DND-41 (cell line): ENCODE results near the gene CCDC85C.

Source experiments
- ATAC-seq: fragments of 200-7000 bp; cut with Tn5 transposase; 3 replicates; pipeline ENCODE4 v1.9.1; 2021; ENCODE audit warnings: low read depth; ENCODE audit not compliant: insufficient read depth
- DNase-seq: peaks from one replicate; pipeline ENCODE4 v3.0.0-alpha.2; 2020
- H2AFZ ChIP-seq: 2 replicates; pipeline ENCODE4 v1.6.0; 2012; ENCODE audit warnings: low read depth, low read length
- H3K27ac ChIP-seq: 2 replicates; pipeline ENCODE4 v1.5.1; 2012; ENCODE audit warnings: low read length, inconsistent platforms
- H3K27me3 ChIP-seq: fragments of 200-600 bp; sonication (generic); 2 replicates; pipeline ENCODE4 v1.6.0; 2012; ENCODE audit warnings: low read length, mild to moderate bottlenecking, inconsistent platforms; ENCODE audit not compliant: insufficient read depth, poor library complexity
- H3K36me3 ChIP-seq: 2 replicates; pipeline ENCODE4 v1.5.1; 2012; ENCODE audit warnings: low read length, inconsistent platforms; ENCODE audit not compliant: insufficient read depth
- H3K4me1 ChIP-seq: 2 replicates; pipeline ENCODE4 v1.5.1; 2012; ENCODE audit warnings: mild to moderate bottlenecking, low read length; ENCODE audit not compliant: insufficient read depth
- H3K4me2 ChIP-seq: 2 replicates; pipeline ENCODE4 v1.6.0; 2012; ENCODE audit warnings: mild to moderate bottlenecking, moderate library complexity, low read length, inconsistent platforms; ENCODE audit not compliant: insufficient read depth
- H3K4me3 ChIP-seq, 2 experiments: fragments of 200-600 bp in 1 of 2; shearing (Covaris generic) in 1 of 2; 2 replicates each; pipeline ENCODE4 v1.5.1; 2012 to 2016; ENCODE audit warnings: inconsistent platforms in 2 of 2, low read length in 2 of 2, mild to moderate bottlenecking in 2 of 2, low read depth in 1 of 2, moderate library complexity in 1 of 2
- H3K79me2 ChIP-seq: 2 replicates; pipeline ENCODE4 v1.6.0; 2012; ENCODE audit warnings: low read length, inconsistent platforms; ENCODE audit not compliant: insufficient read depth
- H3K9ac ChIP-seq: 2 replicates; pipeline ENCODE4 v1.6.0; 2012; ENCODE audit warnings: low read depth, mild to moderate bottlenecking, inconsistent platforms, low read length, moderate library complexity
- H3K9me3 ChIP-seq: 2 replicates; pipeline ENCODE4 v1.5.1; 2012; ENCODE audit warnings: low read length, moderate library complexity, mild to moderate bottlenecking, inconsistent platforms; ENCODE audit not compliant: insufficient read depth, severe bottlenecking
- H4K20me1 ChIP-seq: 2 replicates; pipeline ENCODE4 v1.6.0; 2012; ENCODE audit warnings: low read length; ENCODE audit not compliant: insufficient read depth
- EZH2 ChIP-seq: IDR thresholded peaks from 3 replicates; pipeline ENCODE4 v1.6.1; 2012; ENCODE audit warnings: borderline replicate concordance, low read depth, mild to moderate bottlenecking, moderate library complexity, low read length, inconsistent platforms; ENCODE audit not compliant: severe bottlenecking
- TF ChIP-seq, protein P1 (sequence below): IDR thresholded peaks from 2 replicates; pipeline ENCODE4 v1.5.1; 2012; ENCODE audit warnings: borderline replicate concordance, low read length, moderate library complexity, mild to moderate bottlenecking; ENCODE audit not compliant: poor library complexity, severe bottlenecking; ENCODE audit errors: extremely low read depth

Gene CCDC85C

GRCh38 chr14:99593971-99594841 is 9.8 kb downstream of the CCDC85C start:
- H2AFZ ChIP-seq: no peak overlapping the region
- no peak overlapping the region for H3K9ac ChIP-seq
- H3K9me3 ChIP-seq: no peaks in the 10 kb centered on the region
- no peak overlapping the region; the same call in 1 of the 2 replicates for H3K27ac ChIP-seq
- no peak for DNase-seq
- H3K27me3 ChIP-seq: no peaks in the 10 kb centered on the region
- H3K4me3 ChIP-seq: no peak overlapping the region
- H3K4me1 ChIP-seq: peaks cover 19% of the 10 kb centered on the region
- no peak for ATAC-seq
- H3K79me2 ChIP-seq: peaks cover 47% of the 10 kb centered on the region
- no peaks in the 10 kb centered on the region for H3K36me3 ChIP-seq
- no peak for TF ChIP-seq EZH2
- TF ChIP-seq, protein P1, sequence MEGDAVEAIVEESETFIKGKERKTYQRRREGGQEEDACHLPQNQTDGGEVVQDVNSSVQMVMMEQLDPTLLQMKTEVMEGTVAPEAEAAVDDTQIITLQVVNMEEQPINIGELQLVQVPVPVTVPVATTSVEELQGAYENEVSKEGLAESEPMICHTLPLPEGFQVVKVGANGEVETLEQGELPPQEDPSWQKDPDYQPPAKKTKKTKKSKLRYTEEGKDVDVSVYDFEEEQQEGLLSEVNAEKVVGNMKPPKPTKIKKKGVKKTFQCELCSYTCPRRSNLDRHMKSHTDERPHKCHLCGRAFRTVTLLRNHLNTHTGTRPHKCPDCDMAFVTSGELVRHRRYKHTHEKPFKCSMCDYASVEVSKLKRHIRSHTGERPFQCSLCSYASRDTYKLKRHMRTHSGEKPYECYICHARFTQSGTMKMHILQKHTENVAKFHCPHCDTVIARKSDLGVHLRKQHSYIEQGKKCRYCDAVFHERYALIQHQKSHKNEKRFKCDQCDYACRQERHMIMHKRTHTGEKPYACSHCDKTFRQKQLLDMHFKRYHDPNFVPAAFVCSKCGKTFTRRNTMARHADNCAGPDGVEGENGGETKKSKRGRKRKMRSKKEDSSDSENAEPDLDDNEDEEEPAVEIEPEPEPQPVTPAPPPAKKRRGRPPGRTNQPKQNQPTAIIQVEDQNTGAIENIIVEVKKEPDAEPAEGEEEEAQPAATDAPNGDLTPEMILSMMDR: no peak
- H3K4me2 ChIP-seq: no peak overlapping the region
- peaks cover 77% of the 10 kb centered on the region for H4K20me1 ChIP-seq

DNA sequence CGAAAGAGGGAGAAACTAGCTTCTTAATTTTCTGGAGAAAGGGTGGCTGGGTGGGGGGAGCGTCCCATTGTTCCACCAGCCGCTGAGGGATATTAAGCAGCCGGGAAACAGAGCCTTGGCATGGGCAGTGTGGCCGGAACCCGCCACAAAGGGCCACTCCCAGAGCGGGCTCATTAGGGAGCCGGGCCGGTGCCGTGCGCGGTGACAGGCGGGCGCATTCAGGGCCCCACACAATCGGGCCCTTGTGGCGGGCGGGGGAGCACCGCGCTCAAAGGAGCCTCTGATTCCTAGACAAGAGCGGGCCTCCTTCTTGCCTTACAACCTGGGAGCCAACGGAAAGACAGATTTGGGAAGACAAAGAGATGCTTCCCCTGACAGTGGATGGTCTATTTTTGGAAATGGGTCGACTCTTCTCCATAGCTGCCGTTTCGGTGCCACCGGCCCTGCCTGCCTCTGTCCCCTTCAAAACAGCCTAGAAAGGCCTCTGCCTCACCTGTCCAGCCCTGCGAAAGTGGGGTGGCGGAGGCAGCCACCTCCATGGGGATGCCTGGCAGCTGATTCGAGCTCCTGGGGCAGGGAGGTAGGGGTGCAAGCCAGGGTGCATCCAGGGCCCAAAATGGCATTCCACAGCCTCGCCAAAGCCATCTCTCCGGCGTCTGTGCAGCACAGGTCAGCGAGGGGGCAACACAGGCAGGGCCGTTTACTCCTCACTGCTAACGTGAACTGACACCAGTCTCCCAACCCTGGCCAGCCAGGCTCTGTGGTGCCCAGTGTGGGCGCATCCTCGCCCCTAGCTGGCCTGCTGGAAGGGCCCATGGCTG is 10.9 kb downstream of the CCDC85C start:
- Histone ChIP-seq H3K9me3 (no peaks in the 10 kb centered on the region), H3K9ac (no peak overlapping the region), H4K20me1 (peaks cover 76% of the 10 kb centered on the region), H3K27me3 (no peaks in the 10 kb centered on the region), H3K4me1 (peaks cover 24% of the 10 kb centered on the region), H3K4me3 (no peak overlapping the region), H3K4me2 (no peak overlapping the region), H2AFZ (no peak overlapping the region), H3K36me3 (no peaks in the 10 kb centered on the region), H3K79me2 (peaks cover 41% of the 10 kb centered on the region), H3K27ac (no peak overlapping the region)
- no peak for DNase-seq
- no peak for TF ChIP-seq EZH2
- TF ChIP-seq, protein P1: no peak
- ATAC-seq: no peak

- Histone ChIP-seq H3K27ac (no peak overlapping the region), H3K36me3 (no peaks in the 10 kb centered on the region), H4K20me1 (peaks cover 77% of the 10 kb centered on the region), H2AFZ (no peak overlapping the region), H3K4me1 (peaks cover 24% of the 10 kb centered on the region), H3K9ac (no peak overlapping the region), H3K9me3 (no peaks in the 10 kb centered on the region), H3K79me2 (peaks cover 38% of the 10 kb centered on the region), H3K27me3 (no peaks in the 10 kb centered on the region), H3K4me2 (no peak overlapping the region), H3K4me3 (no peak overlapping the region)
- no peak for TF ChIP-seq EZH2
- TF ChIP-seq, protein P1: no peak
- DNase-seq (no peak), ATAC-seq (no peak)
These were observed 11.6 kb downstream of the CCDC85C start for GRCh38 chr14:99592394-99592793.
